22Rv1 (cell line): ENCODE data around the gene SPNS3.

Experiments
- ZFX ChIP-seq: fragments of 450-650 bp; IDR thresholded peaks from 2 replicates; pipeline ENCODE4 v1.6.1; 2017; ENCODE audit warnings: antibody characterized with exemption, borderline replicate concordance
- TF ChIP-seq, protein P1 (sequence below): fragments of 450-650 bp; IDR thresholded peaks from 2 replicates; pipeline ENCODE4 v1.5.1; 2017; ENCODE audit warnings: mild to moderate bottlenecking

DNA sequence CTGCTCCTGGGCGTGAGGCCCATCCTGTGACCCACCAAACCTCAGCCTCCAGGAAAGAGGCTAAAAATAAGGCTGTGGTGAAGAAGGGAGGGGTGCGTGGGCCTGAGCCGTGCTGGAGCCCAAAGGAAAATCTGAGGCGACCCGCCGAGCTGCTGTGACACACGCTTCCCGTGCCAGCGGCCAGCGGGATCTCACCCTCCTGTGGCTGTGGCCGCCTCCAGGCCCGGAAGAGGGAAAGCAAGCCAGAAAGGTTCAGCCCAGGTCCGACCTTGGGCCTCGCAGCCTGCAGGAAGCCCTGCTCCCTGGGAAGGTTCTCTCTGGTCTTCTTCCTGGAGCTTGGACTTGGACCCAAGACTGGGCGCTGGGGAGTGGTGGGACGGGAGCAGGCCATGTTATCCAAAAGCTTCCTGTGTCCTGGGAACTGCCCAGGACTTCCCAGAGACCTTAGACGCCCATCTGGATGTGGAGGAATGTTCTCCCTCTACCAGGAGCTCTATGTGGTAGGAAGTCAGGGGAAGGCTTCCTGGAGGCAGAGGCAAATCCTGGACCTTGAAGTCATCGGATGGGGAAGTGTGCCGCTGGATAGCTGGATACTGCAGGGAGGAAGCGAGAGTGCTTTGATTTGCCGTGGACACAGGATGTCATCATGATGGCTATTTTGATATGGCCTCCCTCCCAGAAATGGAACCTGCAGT, 76.3 kb downstream of the SPNS3 start:
- TF ChIP-seq, protein P1, sequence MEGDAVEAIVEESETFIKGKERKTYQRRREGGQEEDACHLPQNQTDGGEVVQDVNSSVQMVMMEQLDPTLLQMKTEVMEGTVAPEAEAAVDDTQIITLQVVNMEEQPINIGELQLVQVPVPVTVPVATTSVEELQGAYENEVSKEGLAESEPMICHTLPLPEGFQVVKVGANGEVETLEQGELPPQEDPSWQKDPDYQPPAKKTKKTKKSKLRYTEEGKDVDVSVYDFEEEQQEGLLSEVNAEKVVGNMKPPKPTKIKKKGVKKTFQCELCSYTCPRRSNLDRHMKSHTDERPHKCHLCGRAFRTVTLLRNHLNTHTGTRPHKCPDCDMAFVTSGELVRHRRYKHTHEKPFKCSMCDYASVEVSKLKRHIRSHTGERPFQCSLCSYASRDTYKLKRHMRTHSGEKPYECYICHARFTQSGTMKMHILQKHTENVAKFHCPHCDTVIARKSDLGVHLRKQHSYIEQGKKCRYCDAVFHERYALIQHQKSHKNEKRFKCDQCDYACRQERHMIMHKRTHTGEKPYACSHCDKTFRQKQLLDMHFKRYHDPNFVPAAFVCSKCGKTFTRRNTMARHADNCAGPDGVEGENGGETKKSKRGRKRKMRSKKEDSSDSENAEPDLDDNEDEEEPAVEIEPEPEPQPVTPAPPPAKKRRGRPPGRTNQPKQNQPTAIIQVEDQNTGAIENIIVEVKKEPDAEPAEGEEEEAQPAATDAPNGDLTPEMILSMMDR: no peak
- no peak for TF ChIP-seq ZFX
